GM20000 (cell line): ENCODE results near the gene SENP7.
"Not testable (repeated sequence)": the region's sequence is repeated elsewhere in the genome, so short reads cannot be mapped to it uniquely, and the experiment has no call there.

Source experiments
- DNase-seq: peaks from one replicate; pipeline ENCODE4 v3.0.0; 2012; ENCODE audit warnings: low spot score
- TF ChIP-seq, protein P1 (sequence below): IDR thresholded peaks from 2 replicates; pipeline ENCODE4 v1.5.1; 2012; ENCODE audit warnings: mild to moderate bottlenecking, control low read depth; ENCODE audit errors: extremely low read depth, missing control alignments

Gene SENP7

DNA sequence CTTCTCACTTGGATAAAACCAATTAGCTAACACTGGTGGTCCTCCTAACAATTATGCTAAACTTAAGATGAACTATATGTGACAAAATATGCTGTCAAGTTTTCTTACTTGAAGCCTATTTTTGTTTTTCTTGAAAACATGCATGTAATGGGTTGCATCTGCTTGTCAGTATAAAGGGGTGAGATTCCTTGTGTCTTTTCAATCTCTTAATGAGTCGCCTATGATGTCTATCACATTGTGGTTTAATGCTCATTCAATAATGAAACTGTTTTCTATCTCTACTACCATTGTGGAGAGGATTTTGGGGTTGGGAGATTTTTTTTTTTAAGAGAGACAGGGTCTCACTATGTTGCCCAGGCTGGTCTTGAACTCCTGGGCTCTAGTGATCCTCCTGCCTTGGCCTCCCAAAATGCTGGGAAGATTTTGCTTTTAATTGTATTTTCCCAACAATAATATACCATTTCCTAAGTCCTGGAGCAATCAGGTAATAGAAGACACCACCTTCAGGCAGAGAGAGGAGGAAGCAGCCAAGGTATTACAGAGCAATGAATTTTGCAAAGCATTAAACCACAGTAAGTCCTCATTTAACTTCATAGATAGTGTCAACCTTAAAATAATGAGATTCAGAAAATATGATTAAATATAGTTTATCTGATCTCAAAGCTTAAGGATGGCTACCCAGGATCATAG lies 31.3 kb upstream of the SENP7 start:
- no peak for DNase-seq
- TF ChIP-seq, protein P1, sequence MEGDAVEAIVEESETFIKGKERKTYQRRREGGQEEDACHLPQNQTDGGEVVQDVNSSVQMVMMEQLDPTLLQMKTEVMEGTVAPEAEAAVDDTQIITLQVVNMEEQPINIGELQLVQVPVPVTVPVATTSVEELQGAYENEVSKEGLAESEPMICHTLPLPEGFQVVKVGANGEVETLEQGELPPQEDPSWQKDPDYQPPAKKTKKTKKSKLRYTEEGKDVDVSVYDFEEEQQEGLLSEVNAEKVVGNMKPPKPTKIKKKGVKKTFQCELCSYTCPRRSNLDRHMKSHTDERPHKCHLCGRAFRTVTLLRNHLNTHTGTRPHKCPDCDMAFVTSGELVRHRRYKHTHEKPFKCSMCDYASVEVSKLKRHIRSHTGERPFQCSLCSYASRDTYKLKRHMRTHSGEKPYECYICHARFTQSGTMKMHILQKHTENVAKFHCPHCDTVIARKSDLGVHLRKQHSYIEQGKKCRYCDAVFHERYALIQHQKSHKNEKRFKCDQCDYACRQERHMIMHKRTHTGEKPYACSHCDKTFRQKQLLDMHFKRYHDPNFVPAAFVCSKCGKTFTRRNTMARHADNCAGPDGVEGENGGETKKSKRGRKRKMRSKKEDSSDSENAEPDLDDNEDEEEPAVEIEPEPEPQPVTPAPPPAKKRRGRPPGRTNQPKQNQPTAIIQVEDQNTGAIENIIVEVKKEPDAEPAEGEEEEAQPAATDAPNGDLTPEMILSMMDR: no peak

DNA sequence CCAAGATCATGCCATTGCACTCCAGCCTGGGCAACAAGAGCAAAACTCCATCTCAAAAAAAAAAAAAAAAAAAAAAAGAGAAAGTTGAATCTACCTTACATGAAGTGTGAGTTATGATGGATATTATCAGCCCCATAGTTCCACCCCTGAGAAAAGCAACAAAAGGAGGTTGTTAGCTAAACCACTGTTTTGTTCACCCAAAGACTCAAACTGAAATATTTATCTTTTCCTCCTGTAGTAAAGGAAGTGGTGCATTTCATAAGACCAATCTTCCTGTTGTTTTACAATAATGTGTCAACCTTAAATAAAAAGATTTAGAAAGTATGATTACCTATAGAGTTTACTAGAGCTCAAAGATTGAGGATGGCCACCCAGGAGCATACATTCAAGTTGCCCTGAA lies 29.9 kb upstream of the SENP7 start:
- DNase-seq: no peak
- TF ChIP-seq, protein P1: no peak

DNA sequence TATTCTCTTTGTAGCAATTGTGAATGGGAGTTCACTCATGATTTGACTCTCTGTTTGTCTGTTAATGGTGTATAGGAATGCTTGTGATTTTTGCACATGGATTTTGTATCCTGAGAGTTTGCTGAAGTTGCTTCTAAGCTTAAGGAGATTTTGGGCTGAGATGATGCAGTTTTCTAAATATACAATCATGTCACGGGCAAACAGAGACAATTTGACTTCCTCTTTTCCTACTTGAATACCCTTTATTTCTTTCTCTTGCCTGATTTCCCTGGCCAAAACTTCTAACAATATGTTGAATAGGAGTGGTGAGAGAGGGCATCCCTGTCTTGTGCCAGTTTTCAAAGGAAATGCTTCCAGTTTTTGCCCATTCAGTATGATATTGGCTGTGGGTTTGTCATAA lies 23.9 kb upstream of the SENP7 start:
- not testable (repeated sequence) for DNase-seq

DNA sequence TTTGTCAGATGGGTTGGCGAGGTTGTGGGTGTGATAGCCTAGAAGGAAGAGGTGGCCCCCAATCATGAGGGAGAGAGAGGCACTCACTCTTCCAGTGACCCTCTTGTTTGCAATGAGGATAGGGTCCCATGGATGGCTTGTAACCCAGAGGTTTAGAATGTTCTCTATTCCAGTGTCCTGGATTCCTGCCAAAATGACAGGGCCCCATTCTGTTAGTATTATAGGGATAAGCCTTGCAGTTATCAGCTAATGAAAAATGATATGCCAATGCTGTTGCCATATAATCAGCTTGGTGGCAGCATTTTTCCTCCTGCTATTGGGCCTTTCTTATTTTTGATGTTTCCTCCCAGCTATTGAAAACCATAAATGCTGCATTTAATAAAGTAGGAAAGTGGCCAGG lies 23.3 kb upstream of the SENP7 start:
- DNase-seq: no peak
- TF ChIP-seq, protein P1: no peak

DNA sequence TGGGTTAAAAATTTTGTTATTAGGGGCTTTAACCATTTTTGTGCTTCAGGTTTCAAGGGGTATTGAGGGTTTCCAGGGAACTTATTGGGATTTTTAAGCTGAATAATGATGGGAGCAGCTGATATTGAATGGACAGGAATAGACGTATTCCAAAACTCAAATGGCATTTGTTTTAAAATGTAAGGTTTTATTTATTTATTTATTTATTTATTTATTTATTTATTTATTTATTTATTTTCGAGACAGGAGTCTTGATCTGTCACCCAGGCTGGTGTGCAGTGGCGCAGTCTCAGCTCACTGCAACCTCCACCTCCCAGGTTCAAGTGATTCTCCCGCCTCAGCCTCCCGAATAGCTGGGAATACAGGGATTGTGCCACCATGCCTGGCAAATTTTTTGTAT lies 22.2 kb upstream of the SENP7 start:
- TF ChIP-seq, protein P1: no peak
- DNase-seq: no peak

DNA sequence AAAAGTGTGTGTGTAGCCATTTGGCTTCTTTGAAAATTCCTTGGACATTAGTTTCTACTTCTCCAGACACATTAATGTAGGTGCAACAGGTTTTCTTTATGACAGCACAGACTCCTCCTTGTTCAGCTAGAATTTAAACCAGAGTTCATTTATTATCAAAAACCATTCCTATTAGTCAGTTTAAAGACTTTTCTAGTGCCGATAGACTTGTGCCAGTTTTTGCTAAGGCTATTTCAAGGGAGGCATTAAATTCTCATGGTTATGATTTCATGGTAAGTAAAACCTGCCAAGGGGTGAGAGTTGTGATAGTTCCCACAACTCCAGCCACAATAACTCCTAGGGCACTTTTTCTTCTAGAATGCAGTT lies 20.6 kb upstream of the SENP7 start:
- no peak for DNase-seq
- TF ChIP-seq, protein P1: no peak

DNA sequence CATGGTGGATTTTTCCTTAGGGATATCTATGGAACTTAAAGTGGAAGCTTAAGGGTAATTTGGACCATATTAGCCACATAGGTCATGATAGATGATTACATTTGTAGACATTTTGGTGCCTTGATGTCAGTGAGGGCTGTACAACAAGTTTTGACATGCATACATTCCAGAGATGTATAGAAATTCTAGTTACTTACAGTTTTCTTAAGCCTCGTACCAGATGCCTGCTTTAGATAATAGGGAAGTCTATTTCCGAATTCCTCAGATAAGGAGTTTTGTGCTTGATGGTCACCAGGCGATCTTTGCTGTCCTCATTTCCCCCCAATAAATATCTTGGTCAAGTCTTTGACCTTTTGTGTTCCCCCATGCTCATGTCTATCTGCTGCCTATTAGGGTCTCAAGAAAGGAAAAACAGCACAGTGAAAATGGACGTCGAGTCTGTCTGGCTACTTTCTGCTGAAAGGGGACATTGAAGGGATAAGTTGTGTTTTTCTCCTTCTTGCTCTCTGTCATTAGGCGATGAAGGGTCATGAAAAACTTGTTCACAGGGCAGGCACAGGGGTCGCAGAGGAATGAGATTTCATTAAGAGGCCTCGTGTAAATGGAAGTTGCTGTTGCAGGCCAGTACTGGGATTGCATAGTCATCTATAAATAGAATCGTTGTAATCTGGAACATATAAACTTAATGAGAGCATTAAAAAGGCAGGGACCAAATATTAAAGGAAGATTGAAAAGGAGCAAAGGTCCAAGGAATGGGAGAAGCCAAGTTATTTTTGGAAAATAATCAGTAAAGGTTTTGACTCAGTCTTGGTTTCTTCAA lies 20.0 kb upstream of the SENP7 start:
- TF ChIP-seq, protein P1: no peak

More for the DNA sequence above, 20.0 kb upstream of the SENP7 start:
- no peak for DNase-seq
